ENCODE results near the gene DOCK3. TPM values are rescaled to one million over a fixed set of nuclear protein-coding genes. Genes with fewer than 3 reads are reported as not detected.

The DOCK3 gene
- total RNA-seq, 2 experiments from 2014 or later: 0.93 to 1.1 TPM

DNA sequence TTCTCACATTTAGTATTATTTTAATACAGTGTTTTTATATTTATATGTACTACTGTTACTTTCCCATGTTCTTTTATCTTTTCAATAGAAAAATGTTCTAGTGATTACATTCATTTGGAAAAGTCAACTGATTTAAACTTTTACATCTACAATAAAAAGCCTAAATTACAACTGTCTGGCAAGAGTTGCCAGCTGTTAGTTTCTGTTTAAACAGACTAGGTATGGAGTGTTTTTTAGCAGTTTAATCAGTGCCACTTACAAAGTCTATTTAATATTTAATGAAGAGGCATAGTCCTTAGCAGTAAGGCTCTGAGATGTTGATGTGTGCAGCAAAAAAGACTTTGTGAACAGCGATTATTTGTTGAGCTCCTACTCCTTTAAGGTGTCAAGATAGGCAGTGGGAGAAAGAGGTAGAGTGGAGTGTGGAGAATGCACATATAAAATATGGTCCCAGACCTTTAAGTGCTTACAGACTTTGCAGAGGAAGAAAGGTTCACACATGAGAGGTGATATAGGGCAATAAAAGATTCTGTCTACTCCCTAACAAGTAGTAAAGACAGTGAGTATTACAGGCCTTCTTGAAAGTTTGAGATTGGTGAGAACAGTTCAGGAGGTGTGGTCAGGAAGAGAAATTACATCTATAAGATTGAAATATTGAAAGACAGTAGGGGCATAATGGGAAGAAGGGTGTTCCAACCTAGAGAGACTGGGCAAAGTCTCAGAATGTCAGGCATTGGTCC, 320.5 kb downstream of the DOCK3 start:
- Histone ChIP-seq H3K27me3 (ENCODE audit: control insufficient read depth in 1 of 2, insufficient read depth in 2 of 2, low read length in 2 of 2) (no peaks in the 10 kb centered on the region), H3K36me3 (ENCODE audit: insufficient read depth, low read length) (no peaks in the 10 kb centered on the region), H3K4me1 (ENCODE audit: insufficient read depth, low read length) (no peaks in the 10 kb centered on the region), H3K4me3 (ENCODE audit: low read length) (no peak overlapping the region), H3K9me3 (ENCODE audit: control insufficient read depth in 1 of 2, insufficient read depth in 1 of 2, low read length in 2 of 2) (peaks cover 3 to 14% of the 10 kb centered on the region in 2 experiments), H3K27ac (ENCODE audit: low read depth in 1 of 2, low read length in 2 of 2) (no peak overlapping the region)
- no peaks in the 10 kb centered on the region for H3K36me3 Mint-ChIP-seq (ENCODE audit: low read depth)
- intact Hi-C loops (cut with DNase I, micrococcal nuclease): no loop called here
- no peaks in the 10 kb centered on the region for H3K27me3 Mint-ChIP-seq
- TF ChIP-seq, protein P1, sequence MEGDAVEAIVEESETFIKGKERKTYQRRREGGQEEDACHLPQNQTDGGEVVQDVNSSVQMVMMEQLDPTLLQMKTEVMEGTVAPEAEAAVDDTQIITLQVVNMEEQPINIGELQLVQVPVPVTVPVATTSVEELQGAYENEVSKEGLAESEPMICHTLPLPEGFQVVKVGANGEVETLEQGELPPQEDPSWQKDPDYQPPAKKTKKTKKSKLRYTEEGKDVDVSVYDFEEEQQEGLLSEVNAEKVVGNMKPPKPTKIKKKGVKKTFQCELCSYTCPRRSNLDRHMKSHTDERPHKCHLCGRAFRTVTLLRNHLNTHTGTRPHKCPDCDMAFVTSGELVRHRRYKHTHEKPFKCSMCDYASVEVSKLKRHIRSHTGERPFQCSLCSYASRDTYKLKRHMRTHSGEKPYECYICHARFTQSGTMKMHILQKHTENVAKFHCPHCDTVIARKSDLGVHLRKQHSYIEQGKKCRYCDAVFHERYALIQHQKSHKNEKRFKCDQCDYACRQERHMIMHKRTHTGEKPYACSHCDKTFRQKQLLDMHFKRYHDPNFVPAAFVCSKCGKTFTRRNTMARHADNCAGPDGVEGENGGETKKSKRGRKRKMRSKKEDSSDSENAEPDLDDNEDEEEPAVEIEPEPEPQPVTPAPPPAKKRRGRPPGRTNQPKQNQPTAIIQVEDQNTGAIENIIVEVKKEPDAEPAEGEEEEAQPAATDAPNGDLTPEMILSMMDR (IDR thresholded peaks at IDR 0.05): no peak
- H3K4me3 Mint-ChIP-seq: no peak overlapping the region
- no peak for DNase-seq
- no peak overlapping the region for H3K27ac Mint-ChIP-seq
- POLR2A ChIA-PET: no interaction called here
- peaks cover 4% of the 10 kb centered on the region for H3K9me3 Mint-ChIP-seq
- H3K4me1 Mint-ChIP-seq (ENCODE audit: low read depth): no peaks in the 10 kb centered on the region
- ATAC-seq (ENCODE audit: poor library complexity): no peak
- CTCF ChIA-PET: no interaction called here

GRCh38 chr3:51002495-51002894, 327.8 kb downstream of the DOCK3 start:
- intact Hi-C loops (cut with DNase I, micrococcal nuclease): loop anchor here in 1 of 2 experiments (5.0 kb wide), 1 partner anchor 40 kb away; no protein-coding TSS in a partner anchor

DNA sequence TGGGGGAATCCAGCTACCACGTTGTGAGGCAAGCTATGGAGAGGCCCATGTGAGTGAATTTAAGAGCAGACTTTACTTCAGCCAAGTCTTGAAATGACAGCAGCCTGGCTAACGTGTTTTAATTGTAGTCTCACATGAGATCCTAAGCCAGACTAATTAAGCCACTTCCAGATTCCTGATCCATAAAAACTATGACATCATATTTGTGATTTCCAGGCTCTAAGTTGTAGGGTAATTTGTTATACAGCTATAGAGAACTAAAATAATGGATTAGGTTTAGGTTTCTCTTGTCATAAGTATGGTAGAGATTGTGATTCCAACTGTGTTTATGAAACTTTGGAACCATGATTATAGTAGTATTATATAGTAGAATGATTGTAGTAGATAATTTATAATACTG, 329.5 kb downstream of the DOCK3 start:
- CTCF ChIA-PET: no interaction called here
- H3K36me3 Mint-ChIP-seq (ENCODE audit: low read depth): no peaks in the 10 kb centered on the region
- ATAC-seq (ENCODE audit: poor library complexity) (no peak), DNase-seq (no peak)
- no peak overlapping the region for H3K4me3 ChIP-seq (ENCODE audit: low read length)
- H3K9me3 Mint-ChIP-seq: no peaks in the 10 kb centered on the region
- no peaks in the 10 kb centered on the region for H3K27me3 ChIP-seq (ENCODE audit: control insufficient read depth in 1 of 2, insufficient read depth in 2 of 2, low read length in 2 of 2)
- no peaks in the 10 kb centered on the region for H3K9me3 ChIP-seq (ENCODE audit: control insufficient read depth in 1 of 2, insufficient read depth in 1 of 2, low read length in 2 of 2)
- intact Hi-C loops (cut with DNase I, micrococcal nuclease): loop anchor here in 1 of 2 experiments (5.0 kb wide), 1 partner anchor 38 kb away; no protein-coding TSS in a partner anchor
- H3K36me3 ChIP-seq (ENCODE audit: insufficient read depth, low read length): no peaks in the 10 kb centered on the region
- H3K4me3 Mint-ChIP-seq: no peak overlapping the region
- H3K4me1 ChIP-seq (ENCODE audit: insufficient read depth, low read length): no peaks in the 10 kb centered on the region
- no peaks in the 10 kb centered on the region for H3K27me3 Mint-ChIP-seq
- TF ChIP-seq, protein P1 (IDR thresholded peaks at IDR 0.05): no peak
- no peak overlapping the region for H3K27ac ChIP-seq (ENCODE audit: low read depth in 1 of 2, low read length in 2 of 2)
- POLR2A ChIA-PET: no interaction called here
- no peak overlapping the region for H3K27ac Mint-ChIP-seq
- no peaks in the 10 kb centered on the region for H3K4me1 Mint-ChIP-seq (ENCODE audit: low read depth)

More at GRCh38 chr3:51002495-51002894, 327.8 kb downstream of the DOCK3 start:
- DNase-seq (no peak), ATAC-seq (ENCODE audit: poor library complexity) (no peak)
- H3K27ac Mint-ChIP-seq: no peak overlapping the region
- no peaks in the 10 kb centered on the region for H3K27me3 Mint-ChIP-seq
- Histone ChIP-seq H3K27ac (ENCODE audit: low read depth in 1 of 2, low read length in 2 of 2) (no peak overlapping the region), H3K4me1 (ENCODE audit: insufficient read depth, low read length) (no peaks in the 10 kb centered on the region), H3K36me3 (ENCODE audit: insufficient read depth, low read length) (no peaks in the 10 kb centered on the region), H3K27me3 (ENCODE audit: control insufficient read depth in 1 of 2, insufficient read depth in 2 of 2, low read length in 2 of 2) (no peaks in the 10 kb centered on the region), H3K9me3 (ENCODE audit: control insufficient read depth in 1 of 2, insufficient read depth in 1 of 2, low read length in 2 of 2) (no peaks in the 10 kb centered on the region), H3K4me3 (ENCODE audit: low read length) (no peak overlapping the region)
- no peaks in the 10 kb centered on the region for H3K9me3 Mint-ChIP-seq
- no peaks in the 10 kb centered on the region for H3K36me3 Mint-ChIP-seq (ENCODE audit: low read depth)
- no peaks in the 10 kb centered on the region for H3K4me1 Mint-ChIP-seq (ENCODE audit: low read depth)
- H3K4me3 Mint-ChIP-seq: no peak overlapping the region
- ChIA-PET POLR2A (no interaction called here), CTCF (no interaction called here)
- TF ChIP-seq, protein P1 (IDR thresholded peaks at IDR 0.05): no peak
